SK-N-SH (cell line): Measurements from ENCODE around the gene SPRR1A.

Source experiments
- CTCF ChIP-seq: fragments of 200-600 bp; sonication (generic); IDR thresholded peaks from 2 replicates; pipeline ENCODE4 v1.6.1; 2017; ENCODE audit warnings: antibody characterized with exemption, mild to moderate bottlenecking, moderate library complexity
- EP300 ChIP-seq, 2 experiments: IDR thresholded peaks; 2 replicates each; pipeline versions ENCODE4 v1.4.0 to v1.6.1; 2012; ENCODE audit warnings: borderline replicate concordance in 1 of 2, low read depth in 1 of 2, low read length in 1 of 2
- REST ChIP-seq: IDR thresholded peaks from 2 replicates; pipeline ENCODE4 v1.6.1; 2012; ENCODE audit warnings: mild to moderate bottlenecking, low read depth, low read length, moderate library complexity

GRCh38 chr1:152993186-152993585 lies 9.3 kb downstream of the SPRR1A start:
- TF ChIP-seq EP300 (IDR thresholded peaks at IDR 0.05; ENCODE audit: borderline replicate concordance in 1 of 2, low read depth in 1 of 2, low read length in 1 of 2) = no peak
- no peak for TF ChIP-seq REST
- no peak for TF ChIP-seq CTCF
